GM19099 (cell line): ENCODE measurements around the gene MRS2.

Source experiments
- POLR2A ChIP-seq: IDR thresholded peaks from 3 replicates; pipeline ENCODE4 v1.6.1; 2011; ENCODE audit warnings: low read depth; ENCODE audit not compliant: insufficient read length; ENCODE audit errors: extremely low read depth

Gene MRS2

DNA sequence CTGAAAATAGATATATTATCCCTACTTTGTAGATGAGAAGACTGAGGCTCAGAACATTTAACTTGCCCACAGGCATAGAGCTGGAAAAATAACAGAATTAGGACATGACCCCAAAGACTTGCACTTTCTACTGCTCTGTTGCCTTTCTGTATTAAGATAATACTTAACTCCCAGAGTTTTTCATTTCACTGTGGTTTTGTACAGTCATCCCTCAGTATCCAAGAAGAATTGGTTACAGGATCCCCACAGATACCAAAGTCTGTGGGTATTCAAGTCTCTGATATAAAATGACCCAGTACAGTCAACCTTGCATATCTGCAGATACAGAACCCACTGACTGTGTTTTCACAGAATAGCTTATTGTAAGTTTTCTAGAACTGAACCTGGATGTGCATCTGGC lies 16.8 kb downstream of the MRS2 start:
- no peak for TF ChIP-seq POLR2A

DNA sequence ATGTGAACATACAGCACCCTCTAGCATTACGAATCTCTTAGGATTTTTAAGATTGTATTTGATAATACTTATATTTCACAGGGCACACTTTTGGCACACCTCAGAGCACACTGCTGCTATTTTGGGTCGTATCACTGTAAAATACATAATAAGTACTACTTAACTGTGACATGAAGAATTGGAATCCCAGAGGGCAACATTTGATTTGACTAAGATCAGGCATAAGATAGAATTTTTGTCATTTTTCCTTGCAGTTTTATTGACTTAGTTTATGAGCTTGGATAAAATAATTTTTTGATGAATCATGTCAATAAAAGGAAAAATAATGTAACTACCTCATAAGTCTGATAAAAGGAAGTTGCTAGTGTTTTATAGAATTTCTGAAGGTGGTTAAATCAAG lies 22.4 kb downstream of the MRS2 start:
- no peak for TF ChIP-seq POLR2A

DNA sequence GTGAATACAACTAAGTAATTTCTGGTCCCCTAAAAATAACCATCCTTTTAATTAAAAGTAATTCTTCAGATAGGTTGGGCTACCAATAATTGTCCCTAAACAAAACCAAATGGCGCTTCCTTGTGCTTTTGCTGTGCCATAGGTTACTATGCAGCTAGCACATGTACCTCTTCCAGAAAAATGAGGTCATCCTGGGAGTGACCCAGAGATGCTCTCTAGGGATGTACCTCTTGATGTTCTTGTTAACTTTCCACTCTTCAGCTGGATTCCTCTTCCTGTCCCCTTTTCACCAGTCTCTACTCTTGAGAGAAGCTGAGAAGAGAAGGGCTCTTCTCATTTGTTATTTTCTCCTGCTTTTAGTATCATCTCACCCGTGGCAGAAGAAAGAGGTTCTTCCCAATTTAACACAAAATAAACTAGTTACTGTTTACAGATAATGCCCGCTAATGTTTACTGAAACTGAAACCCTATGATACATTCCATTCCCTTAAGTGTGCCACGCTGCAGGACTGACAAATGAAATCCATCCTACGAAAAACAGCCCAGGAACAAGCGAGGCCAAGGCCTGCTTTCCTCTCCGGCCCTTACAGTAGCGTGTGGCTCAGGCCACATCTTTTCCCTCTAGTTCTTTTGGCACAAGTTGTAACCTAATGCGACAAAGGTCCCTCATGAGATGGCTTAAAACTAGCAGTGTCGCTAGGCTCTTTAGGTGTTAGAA lies 24.2 kb downstream of the MRS2 start:
- no peak for TF ChIP-seq POLR2A

DNA sequence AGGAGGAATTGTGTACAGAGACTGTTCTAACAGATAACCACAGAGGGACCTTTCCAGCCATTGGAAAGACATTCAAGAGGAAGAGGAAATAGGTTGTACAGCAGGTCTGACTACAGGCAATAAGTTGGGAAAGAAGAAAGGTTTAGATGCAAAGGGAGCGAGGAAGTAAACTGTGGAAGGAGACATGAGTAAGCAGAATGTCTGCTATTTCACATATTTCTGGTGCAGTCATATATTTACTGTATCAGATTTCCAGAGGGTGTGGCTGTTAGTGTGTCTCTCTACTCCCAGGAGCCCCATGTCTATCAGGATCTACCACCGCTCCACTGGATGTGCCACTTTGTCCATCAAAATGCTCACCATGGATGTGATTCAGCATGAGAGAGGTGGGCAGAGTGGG lies 25.9 kb downstream of the MRS2 start:
- no peak for TF ChIP-seq POLR2A

DNA sequence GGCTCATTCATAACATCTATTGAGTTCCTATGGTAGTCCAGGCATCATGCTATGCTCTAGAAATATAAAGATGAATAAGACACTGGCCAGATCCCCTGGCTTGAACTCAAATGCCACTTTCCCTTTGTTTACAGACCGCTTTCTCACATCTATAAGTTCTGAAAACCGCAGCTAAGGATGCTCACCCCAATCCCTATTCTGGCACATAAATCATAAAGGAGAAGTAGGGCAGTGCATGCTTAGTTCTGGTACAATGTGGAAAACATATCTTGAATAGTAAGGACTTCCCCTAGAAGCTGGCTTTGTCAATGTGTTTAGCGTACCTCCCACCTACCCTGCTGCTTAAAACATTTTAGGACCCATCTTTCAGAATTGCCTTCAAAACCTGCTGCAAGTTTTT lies 26.4 kb downstream of the MRS2 start:
- no peak for TF ChIP-seq POLR2A

DNA sequence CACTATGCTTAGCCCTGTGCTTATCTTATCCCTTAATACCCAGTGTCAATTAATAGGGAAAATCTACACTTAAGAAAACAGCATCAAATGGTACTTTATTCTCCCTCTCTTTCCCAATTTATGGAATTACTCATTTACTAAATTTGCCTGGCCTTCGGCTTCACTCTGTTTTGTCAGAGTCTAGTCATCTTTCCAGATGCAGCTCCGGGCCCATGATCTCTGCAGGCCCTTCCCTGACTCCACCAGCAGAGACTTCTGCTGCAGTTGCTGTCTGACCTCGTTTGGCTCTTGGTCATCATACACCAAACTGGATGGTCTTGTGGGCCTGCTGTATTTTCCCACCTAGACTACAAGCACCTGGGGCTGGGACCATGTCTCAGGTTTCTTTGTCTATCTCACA lies 27.4 kb downstream of the MRS2 start:
- TF ChIP-seq POLR2A, result no peak

DNA sequence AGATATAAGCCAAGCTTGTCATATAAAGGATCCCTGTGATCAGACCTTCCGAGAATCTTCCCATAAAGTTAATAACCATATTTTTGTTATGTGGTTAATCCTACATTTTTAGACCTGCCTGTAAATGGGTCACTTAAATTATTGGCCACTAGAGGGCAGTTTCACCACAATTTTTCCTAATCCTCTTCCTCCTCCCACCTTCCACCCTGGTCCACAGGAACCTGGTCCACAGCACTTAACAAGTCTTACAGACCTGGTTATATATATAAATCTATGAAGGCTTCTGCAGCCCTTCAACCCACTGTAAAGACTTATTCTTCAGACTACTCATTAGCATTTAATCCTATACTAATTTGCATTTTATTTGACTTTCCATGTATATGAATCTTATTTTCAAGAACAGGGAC lies 28.3 kb downstream of the MRS2 start:
- TF ChIP-seq POLR2A, result no peak

DNA sequence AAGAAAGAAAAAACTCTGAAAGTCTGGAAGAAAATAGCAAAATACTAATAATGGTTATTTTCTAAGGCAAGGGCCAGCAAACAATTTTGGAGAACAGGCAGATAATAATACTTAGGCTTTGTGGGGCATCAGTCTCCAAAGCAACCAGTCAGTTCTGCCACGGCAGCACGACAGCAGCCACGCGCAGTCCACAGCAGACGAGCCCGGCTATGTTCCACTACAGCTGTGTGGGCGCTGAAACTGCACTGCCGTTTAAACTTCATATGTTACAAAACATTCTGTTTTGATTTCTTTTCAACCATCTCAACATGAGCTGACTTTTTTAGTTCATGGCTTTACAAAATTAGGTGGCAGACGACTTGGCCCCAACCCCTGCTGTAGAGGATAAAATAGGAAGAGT lies 29.9 kb downstream of the MRS2 start:
- TF ChIP-seq POLR2A, result no peak

DNA sequence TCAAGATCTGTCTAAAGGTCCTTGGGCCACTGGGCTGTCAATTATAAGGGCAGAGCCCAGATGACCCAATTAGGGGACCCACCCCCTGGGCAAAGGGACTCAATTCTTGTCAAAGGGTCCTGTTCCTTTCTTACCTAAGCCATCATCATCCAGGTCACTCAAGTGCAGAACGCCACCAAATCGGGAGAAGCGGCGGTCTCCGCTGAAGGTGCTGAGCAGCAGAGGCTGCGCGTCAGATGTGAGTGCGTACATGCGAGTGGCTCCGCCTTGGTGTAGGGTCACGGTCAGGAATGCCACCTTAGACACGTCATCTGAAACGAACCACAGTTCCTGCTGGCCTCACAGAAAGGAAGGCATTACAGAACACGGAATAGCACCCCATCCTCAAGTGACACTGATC lies 34.2 kb downstream of the MRS2 start:
- TF ChIP-seq POLR2A, result no peak

DNA sequence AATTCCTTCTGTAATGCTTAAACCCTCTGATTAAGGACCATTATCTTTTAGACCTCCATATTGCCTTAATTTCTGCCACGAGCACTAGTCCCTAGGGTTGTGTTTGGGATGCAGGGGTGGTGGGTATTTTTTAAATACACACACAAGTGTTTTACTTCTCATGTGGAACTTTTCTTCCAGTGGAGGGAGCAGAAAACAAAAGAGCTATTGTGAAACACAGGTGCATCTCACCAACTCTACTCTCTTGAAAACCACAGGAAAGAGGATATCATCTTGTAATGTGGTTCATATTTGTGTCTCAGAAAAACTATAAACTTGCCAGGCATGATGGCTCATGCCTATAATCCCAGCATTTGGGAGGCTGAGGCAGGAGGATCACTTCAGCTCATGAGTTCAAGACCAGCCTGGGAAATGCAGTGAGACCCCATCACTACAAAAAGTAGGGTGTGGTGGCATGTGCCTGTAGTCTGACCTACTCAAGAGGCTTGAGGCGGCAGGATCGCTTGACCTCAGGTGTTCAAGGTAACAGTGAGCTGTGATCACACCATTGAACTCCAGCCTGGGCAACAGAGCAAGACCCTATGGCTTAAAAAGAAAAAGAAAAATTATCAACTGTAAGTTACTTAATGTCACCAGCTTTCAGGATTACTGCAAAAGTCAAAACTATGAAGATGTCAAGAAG lies 37.3 kb downstream of the MRS2 start:
- TF ChIP-seq POLR2A, result no peak

DNA sequence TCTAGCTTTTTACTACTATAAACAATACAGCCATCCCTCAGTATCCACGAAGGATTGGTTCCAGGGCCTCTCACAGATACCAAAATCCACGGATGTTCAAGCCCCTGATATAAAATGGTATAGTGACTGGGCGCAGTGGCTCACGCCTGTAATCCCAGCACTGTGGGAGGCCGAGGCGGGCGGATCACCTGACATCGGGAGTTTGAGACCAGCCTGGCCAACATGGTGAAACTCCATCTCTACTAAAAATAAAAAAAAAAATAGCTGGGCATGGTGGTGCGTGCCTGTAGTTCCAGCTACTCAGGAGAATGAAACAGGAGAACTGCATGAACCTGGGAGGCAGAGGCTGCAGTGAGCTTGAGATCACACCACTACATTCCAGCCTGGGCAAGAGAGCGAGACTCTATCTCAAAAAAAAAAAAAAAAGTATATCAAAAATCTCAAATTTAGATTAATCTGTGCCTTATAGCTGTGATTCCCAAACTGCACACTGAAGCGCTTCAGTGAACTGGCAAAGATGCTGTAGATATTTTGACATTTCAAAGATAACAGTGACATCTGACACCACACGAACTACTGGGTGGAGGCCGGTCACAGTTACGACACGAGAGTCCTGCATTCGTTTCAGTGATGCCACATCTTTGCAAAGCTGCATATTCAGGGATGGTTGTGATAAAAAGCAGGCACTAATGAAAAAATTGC lies 38.3 kb downstream of the MRS2 start:
- TF ChIP-seq POLR2A, result no peak

DNA sequence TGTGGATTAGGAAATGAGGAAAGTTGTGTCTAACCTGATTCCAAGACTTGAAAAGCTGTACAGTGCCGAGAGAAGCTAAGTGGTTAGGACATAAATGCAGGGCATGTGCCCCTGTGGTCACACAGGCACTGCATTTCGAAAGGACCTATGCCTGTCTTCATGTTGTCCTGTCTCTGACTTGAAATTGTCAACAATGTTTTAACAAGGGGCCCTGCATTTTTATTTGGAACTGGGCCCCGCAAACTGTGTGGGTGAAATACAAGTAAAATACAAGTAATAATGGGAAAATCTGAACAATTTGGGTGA lies 38.8 kb downstream of the MRS2 start:
- TF ChIP-seq POLR2A, result no peak

DNA sequence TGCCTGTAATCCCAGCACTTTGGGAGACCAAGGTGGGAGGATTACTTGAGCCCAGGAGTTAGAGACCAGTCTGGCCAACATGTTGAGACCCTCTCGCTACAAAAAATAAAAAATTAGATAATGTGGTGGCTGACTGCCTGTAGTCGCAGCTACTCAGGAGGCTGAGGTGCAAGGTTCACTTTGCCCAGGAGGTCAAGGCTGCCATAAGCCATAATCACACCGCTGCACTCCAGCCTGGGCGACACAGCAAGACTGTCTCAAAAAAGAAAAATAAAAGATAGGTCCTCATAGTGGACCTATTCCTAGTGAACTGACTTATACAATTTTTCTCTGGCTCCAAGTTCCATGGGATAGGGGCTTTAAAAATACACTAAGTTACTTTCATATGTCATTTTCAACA lies 41.9 kb downstream of the MRS2 start:
- TF ChIP-seq POLR2A, result no peak

DNA sequence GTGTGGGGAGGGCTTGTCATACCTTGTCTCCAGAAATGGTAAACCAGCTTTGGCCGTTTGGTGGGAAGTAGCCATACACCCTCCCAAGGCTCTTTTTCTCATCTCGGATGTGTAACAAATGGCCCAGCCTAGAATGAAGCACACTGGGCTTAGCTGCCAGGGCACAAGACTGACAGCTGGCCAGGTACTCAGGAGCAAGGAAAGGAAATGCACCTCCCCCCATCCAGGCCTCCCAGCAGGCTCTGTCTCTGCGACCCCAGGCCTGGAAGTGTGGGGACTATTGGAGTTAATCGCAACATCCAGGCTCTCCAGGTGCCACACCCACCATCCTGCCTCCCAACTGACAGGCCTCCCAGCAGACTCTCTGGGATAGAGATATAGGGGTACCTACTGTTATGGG lies 43.0 kb downstream of the MRS2 start:
- TF ChIP-seq POLR2A, result no peak

DNA sequence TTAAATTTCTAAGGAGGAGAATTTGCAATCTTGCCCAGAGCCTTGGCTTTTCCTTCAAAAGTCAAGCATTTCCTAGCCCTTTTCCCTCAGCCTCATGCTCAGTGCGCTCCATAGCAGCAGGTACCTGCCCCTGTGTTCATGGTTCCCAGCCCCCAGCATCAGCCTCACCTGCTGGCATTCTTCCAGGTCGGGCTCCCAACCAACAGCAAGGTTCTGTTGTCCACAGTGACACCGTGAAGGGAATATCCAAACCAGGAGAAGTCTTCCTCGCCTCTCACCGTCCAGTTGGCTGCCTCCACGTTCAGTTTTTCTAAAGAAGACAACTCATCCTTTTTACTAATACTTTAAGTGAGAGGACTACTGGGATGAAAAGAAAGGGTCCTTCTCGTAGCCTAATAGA lies 43.9 kb downstream of the MRS2 start:
- TF ChIP-seq POLR2A, result no peak

DNA sequence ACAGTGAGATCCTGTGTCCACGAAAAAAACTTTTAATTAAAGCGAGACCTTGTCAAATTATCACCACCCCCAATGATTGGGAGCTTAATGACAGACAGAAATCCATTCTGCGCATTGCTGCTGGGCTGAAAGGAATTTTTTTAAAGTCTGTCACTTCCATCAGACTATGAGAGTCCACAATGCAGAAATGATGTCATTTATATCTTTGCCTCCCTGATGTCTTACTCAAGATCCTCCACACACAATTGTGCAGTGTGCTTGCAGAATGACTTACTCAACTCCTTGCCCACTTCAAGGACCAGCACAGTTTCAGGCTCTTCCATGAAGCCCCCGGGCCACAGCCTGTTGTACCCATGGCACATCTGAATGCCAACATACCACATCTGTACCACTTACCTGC lies 45.7 kb downstream of the MRS2 start:
- TF ChIP-seq POLR2A, result no peak

DNA sequence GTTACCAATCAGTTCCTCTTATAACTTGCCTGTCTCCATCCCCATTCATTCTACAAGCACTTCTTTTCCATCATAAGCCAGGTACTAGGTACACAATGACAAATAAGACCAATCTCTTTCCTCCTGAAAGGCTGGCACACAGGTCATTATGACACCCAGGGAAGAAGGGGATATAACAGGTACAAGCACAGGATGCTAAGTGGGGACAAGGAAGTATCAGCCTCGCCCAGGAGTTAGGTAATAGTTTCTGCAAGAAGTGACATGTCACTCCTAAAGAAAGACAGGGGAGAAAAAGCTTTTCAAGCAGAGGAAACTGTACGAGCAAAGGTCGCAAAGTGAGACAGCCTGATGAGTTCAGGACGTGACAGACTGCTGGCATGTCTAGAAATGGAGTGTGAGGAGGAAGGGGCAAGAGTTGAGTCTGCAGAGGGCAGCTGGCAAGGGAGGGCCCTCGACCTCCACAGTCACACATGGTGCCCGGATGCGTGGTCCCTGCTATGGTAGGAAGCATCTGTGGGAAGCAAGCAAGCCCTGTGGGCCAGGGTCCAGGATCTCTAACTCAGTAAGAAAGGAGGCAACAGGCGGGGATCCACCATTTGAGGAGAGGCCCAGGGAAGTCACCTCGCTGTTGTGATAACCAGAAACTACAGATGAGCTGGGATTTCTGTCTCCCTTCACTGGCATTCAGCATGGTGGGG lies 46.2 kb downstream of the MRS2 start:
- no peak for TF ChIP-seq POLR2A
